Type B pancreatic cell (in vitro differentiated cells): ENCODE data around the gene RAD9A. TPM values are rescaled to one million over a fixed set of nuclear protein-coding genes. Genes with fewer than 3 reads are reported as not detected.
A peak's percentile ranks its signal among the peaks of the same experiment; 100 is the strongest.

Experiments used
- DNase-seq: peaks from one replicate; pipeline ENCODE4 v3.0.0; 2021; ENCODE audit warnings: mixed read lengths; ENCODE audit not compliant: unreplicated experiment; ENCODE audit errors: extremely low spot score
- H3K27ac Mint-ChIP-seq: 2 replicates; pipeline ENCODE4 v1.8.0; 2021; ENCODE audit warnings: mild to moderate bottlenecking, mixed read lengths
- H3K27me3 Mint-ChIP-seq: 2 replicates; pipeline ENCODE4 v1.8.0; 2021; ENCODE audit warnings: mixed read lengths
- H3K36me3 Mint-ChIP-seq: 2 replicates; pipeline ENCODE4 v1.8.0; 2021; ENCODE audit warnings: mixed read lengths
- H3K4me1 Mint-ChIP-seq: one replicate; pipeline ENCODE4 v1.8.0; 2021; ENCODE audit warnings: mixed read lengths; ENCODE audit not compliant: unreplicated experiment
- H3K4me3 Mint-ChIP-seq: 2 replicates; pipeline ENCODE4 v1.8.0; 2021; ENCODE audit warnings: mild to moderate bottlenecking, mixed read lengths
- H3K9me3 Mint-ChIP-seq: 2 replicates; pipeline ENCODE4 v1.8.0; 2021; ENCODE audit warnings: mixed read lengths
- CTCF ChIP-seq: fragments of 200-600 bp; sonication (generic); conservative IDR thresholded peaks from 2 replicates; pipeline ENCODE4 v1.5.0; 2021; ENCODE audit warnings: antibody characterized with exemption, mild to moderate bottlenecking
- total RNA-seq: library from RNA; stranded (reverse); gene quantifications from 2 replicates; pipeline ENCODE4 v1.2.1, GENCODE V29; 2021; ENCODE audit warnings: low replicate concordance

Gene RAD9A
- total RNA-seq, 1 donor from 2014 or later, result 41.2 TPM

- Mint-ChIP-seq H3K36me3 (no peaks in the 10 kb centered on the region), H3K4me3 (no peak overlapping the region), H3K9me3 (no peaks in the 10 kb centered on the region), H3K27ac (no peak overlapping the region), H3K27me3 (peaks cover 51% of the 10 kb centered on the region), H3K4me1 (peaks cover 12% of the 10 kb centered on the region)
- DNase-seq, result no peak
- no peak for TF ChIP-seq CTCF
These were observed 19.4 kb downstream of the RAD9A start for GRCh38 chr11:67410984-67411784.

- peaks cover 57% of the 10 kb centered on the region for H3K27me3 Mint-ChIP-seq
These were observed 20.0 kb downstream of the RAD9A start for GRCh38 chr11:67411785-67412152.

GRCh38 chr11:67412495-67413179, 20.9 kb downstream of the RAD9A start:
- no peak for TF ChIP-seq CTCF
- H3K27me3 Mint-ChIP-seq, result peaks cover 58% of the 10 kb centered on the region
- DNase-seq, result no peak
- H3K36me3 Mint-ChIP-seq, result no peaks in the 10 kb centered on the region
- H3K9me3 Mint-ChIP-seq, result no peaks in the 10 kb centered on the region
- no peak overlapping the region for H3K4me3 Mint-ChIP-seq
- peaks cover 13% of the 10 kb centered on the region for H3K4me1 Mint-ChIP-seq
- no peak overlapping the region for H3K27ac Mint-ChIP-seq

More at GRCh38 chr11:67411785-67412152, 20.0 kb downstream of the RAD9A start:
- TF ChIP-seq CTCF, result no peak
- Mint-ChIP-seq H3K9me3 (no peaks in the 10 kb centered on the region), H3K4me3 (no peak overlapping the region), H3K4me1 (peaks cover 18% of the 10 kb centered on the region), H3K36me3 (no peaks in the 10 kb centered on the region), H3K27ac (no peak overlapping the region)
- DNase-seq, result no peak

- peaks cover 54% of the 10 kb centered on the region for H3K27me3 Mint-ChIP-seq
- no peak for TF ChIP-seq CTCF
- peak overlapping the region; percentile 50 for H3K4me3 Mint-ChIP-seq
- DNase-seq, result no peak
- no peaks in the 10 kb centered on the region for H3K9me3 Mint-ChIP-seq
- H3K36me3 Mint-ChIP-seq, result no peaks in the 10 kb centered on the region
- peaks cover 13% of the 10 kb centered on the region for H3K4me1 Mint-ChIP-seq
- H3K27ac Mint-ChIP-seq, result no peak overlapping the region
These were observed 21.6 kb downstream of the RAD9A start for GRCh38 chr11:67413266-67413849.

- Mint-ChIP-seq H3K36me3 (no peaks in the 10 kb centered on the region), H3K4me1 (peaks cover 13% of the 10 kb centered on the region), H3K27ac (no peak within 1 kb of the TSS), H3K27me3 (peaks cover 54% of the 10 kb centered on the region), H3K4me3 (peak within 1 kb of the TSS; percentile 77), H3K9me3 (no peaks in the 10 kb centered on the region)
- DNase-seq, result no peak
- TF ChIP-seq CTCF, result no peak
These were observed 23.9 kb downstream of the RAD9A start, which contains the start of gene CARNS1 for GRCh38 chr11:67415501-67416304. Gene CARNS1, plus strand, starts transcription at chr11:67415678. Its CDS starts 522 bp downstream, at chr11:67416200.
